Endometrial microvascular endothelial cells (primary cell): Measurements from ENCODE around the gene SZT2. TPM values are rescaled to one million over a fixed set of nuclear protein-coding genes. Genes with fewer than 3 reads are reported as not detected.
"Not testable (repeated sequence)": the region's sequence is repeated elsewhere in the genome, so short reads cannot be mapped to it uniquely, and the experiment has no call there.

ENCODE experiments used
- in situ Hi-C: cut with HindIII; loops from 2 replicates; pipeline ENCODE4 v1.10.0; 2017; ENCODE audit warnings: low sequenced_read_pairs, low pct_unique_long_range_greater_than_20kb; ENCODE audit errors: inconsistent ontology term
- total RNA-seq: library from RNA; depleted of rRNA; stranded (reverse); fragments of >200 nt; gene quantifications from one replicate; pipeline ENCODE4 v1.2.3, GENCODE V29; 2015; ENCODE audit errors: inconsistent ontology term

Gene SZT2
- total RNA-seq, 1 donor from 2014 or later = 10.9 TPM

DNA sequence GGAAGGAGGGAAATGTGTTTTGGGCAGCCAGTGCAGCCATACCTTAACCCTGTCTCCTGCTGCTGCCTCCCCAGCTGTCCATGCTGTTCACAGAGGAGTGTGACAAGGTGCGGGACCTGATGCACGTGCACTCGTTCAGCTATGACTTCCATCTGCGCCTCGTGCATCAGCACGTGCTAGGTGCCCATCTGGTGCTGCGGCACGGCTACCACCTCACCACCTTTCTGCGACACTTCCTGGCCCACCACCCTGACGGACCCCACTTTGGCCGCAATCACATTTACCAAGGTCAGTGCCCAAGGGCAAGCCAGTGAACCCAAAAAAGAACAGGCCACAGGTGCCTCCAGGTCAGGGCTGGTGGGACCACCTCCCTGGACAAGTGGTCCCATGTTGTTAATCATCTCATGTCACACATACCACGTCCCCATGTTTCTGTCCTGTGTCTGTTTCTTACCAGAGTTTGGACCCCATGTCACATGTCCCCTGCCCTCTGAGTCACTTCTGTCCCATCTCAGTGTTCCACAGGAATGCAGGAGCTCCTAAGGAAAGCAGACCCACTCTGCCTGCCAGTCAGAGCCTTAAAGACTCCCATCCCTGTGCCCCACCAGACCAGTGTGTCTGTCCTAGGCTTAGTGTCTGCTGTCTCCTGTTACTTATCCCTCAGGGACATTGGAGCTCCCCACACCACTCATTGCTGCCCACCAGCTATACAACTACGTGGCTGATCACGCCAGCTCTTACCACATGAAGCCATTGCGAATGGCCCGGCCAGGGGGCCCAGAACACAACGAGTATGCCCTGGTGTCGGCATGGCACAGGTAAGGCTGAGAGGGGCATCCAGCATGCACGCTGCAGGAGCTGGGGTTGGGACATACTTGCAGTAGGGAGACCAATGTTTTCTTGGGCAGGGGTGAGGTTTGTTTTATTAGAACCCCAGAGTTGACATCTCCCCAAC, 57.5 kb downstream of the SZT2 start:
- in situ Hi-C loops = no loop called here

DNA sequence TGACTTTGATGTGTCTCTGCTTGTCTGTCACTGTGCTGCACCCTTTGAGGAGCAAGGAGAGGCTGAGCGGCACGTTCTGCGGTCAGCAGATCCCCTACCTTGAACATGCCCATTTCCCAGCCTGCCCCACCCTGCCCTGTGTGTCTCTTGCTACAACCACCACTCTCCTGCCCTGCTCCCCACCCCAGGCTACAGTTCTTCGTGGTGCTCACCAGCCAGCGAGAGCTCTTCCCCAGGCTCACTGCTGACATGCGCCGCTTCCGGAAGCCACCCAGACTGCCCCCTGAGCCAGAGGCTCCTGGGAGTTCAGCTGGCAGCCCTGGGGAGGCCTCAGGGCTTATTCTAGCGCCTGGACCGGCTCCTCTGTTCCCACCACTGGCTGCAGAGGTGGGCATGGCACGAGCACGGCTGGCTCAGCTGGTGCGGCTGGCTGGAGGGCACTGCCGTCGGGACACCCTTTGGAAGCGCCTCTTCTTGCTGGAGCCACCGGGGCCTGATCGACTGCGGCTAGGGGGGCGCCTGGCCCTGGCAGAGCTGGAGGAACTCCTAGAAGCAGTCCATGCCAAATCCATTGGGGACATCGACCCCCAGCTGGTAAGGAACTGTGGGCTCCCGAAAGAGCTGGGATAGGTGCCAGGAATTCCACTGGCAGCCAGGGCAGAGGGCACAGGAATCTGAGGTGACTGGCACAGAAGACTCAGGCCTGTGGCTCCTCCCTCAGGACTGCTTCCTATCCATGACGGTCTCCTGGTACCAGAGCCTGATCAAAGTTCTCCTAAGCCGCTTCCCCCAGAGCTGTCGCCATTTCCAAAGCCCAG, 58.4 kb downstream of the SZT2 start:
- in situ Hi-C loops = no loop called here

DNA sequence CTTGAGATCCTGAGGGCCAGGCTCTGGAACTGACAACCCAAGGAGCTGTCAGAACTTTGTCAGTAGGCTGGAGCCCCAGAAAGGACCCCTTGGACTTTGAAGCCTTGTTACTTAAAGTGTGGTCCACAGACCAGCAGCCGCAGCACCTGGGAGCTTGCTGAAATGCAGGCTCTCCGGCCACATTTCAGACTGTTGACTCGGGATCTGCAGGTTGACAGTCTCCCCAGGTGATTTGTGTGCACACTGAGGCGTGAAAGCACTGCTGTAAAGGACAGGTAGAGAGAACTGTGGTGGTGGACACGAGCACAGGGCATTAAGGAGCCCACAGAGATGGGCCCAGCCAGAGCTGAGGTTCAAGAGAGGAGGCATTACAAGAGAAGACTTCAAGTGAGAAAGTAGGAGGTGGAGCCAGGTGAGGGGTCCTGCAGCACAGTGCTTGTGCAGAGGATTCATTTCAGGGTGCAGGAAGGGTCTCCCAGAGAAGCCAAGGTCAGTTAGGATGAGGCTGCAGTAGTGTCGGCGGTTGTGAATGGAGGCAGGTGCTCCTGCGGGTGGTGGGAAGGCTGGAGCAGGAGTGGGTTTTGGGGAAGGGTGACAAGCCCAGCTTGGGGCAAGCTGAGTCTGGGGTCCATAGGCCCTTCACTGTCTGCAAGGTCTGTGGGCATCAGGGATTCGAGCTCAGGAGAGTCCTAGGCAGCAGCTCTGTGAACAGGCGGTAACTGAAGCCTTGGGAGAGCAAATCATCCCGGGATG, 59.4 kb downstream of the SZT2 start:
- in situ Hi-C loops = no loop called here

DNA sequence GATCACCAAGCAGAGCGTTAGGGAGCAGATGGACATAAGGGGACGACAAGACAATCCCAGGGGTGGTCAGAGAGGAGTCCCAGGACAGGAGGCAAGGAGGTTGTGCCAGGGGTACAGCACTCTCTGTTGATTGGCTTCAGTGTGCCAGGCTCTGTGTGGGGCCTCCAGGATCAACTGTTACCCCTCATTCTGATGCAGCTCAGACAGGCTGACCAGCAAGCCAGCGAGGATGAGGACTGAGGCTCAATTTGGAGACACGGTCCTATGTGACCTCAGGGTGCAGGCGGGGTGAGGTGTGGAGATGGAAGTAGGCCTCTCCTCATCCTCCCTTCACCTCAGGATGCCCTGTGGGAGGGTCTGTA, 60.0 kb downstream of the SZT2 start:
- in situ Hi-C loops = no loop called here

DNA sequence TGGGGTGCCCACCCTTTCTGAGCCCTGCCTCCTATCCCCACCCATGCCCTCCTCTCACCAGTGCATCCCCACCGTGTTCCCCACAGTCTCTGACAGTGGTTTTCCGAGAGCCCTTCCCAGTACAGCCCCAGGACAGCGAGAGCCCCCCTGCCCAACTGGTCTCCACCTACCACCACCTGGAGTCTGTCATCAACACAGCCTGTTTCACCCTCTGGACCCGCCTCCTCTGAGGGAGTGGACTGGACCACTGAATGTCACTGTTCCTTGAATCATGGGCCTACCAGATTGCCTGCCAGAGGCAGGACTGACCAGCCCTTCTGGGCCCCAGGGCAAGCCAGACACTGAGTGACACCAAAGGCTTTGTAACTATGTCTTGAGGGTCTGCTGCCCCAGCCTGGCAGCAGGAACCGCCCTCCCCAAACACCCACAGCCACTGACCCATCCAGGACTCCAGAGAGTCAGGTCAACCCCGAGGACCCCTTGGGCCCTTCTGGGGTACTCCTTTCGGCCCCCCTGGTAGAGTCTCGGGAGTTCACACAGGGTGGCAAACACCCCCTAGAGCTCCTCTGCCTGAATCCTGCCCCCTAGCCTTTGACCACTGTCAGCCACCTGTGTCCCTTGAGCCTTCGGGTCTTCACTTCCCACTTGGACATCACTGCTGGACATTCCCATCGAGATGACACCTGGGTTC, 60.7 kb downstream of the SZT2 start:
- in situ Hi-C loops = no loop called here

DNA sequence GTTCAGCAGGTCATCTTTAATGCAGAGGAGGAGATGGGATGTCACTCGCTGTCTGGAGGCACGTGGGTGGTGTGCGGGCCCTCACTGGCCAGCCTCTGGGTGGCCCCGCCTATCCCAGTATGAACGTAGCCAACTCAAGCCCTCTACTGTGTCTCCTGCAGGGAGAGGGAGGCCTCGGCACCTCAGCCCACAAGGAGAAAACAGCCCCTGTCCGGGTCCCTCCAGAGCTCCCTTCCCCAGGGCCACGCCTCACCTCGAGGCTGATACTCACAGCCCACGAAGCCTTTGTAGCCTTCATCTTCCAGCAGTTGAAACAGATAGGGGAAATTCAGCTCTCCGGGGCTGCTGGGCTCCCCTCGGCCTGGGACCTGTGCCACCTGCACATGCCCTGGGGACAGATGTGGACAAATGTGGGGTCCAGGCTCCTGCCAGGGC, 61.5 kb downstream of the SZT2 start:
- in situ Hi-C loops = no loop called here

DNA sequence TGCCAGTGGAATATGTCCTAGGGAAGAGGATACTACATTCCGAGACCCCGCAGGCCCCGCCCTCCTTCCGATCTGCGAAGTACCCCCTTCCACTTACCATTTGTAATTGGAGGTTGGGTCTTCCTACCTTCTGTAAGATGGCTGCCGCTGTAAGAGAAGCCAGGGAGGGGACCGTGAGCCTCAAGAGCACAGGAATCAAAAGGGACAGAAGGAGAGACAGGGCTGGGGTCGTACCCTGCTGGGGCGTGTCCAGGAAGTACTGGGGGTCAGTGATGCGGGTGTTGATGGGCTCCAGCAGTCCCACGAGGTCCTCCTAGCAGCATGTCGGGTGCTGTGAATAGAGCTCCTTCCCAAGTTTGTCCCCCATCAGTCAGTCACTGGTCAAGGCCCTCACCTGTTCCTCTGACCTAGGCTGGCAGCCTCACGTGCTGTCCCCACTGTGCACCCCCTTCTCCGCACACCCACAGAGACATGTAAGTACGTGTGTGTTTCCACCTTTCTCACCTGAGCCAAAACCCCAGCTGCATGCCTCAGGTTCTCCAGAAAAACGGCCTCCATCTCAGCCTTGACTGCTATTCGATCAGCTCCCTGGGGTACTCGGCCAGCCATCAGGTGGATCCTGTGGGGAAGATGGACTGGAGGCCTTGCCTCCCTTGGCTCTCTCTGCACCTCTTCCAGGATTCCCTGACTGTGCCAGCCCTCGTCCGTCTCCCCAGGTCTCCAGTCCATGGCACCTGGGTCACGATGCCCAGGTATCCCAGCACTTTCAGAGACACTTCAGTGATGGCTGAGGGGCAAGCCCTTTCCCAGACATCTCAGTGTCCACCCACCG, 62.2 kb downstream of the SZT2 start:
- in situ Hi-C loops = no loop called here

DNA sequence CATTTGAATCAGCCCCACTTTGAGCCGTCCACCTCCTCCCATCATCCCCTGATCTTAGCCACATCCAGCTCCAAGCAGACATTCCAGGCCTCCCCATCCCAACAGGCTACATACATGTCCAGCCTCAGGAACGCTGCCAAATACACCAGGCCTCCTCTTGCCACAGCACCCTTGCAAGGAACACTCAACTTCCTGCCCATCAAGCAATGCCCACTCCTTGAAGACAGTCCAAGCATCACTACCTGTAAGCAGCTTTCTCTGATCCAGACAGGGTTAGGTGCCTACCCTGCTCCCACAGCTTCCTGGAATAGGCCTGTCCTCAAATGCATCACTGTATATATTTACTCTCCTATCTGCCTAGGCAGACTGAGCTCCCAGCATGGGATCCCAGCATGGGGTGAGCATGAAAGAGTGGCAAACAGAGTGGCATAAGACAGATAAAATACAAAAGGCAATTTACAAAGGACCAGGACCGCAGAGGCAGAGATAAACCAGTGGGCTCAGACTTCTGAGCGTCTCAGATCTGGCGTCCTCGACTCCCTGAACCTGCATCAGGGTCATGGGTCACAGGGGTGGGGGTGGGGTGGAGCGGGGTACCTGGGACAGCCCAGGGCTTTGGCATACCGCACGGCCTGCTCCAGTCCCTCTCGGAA, 63.2 kb downstream of the SZT2 start:
- in situ Hi-C loops = no loop called here

DNA sequence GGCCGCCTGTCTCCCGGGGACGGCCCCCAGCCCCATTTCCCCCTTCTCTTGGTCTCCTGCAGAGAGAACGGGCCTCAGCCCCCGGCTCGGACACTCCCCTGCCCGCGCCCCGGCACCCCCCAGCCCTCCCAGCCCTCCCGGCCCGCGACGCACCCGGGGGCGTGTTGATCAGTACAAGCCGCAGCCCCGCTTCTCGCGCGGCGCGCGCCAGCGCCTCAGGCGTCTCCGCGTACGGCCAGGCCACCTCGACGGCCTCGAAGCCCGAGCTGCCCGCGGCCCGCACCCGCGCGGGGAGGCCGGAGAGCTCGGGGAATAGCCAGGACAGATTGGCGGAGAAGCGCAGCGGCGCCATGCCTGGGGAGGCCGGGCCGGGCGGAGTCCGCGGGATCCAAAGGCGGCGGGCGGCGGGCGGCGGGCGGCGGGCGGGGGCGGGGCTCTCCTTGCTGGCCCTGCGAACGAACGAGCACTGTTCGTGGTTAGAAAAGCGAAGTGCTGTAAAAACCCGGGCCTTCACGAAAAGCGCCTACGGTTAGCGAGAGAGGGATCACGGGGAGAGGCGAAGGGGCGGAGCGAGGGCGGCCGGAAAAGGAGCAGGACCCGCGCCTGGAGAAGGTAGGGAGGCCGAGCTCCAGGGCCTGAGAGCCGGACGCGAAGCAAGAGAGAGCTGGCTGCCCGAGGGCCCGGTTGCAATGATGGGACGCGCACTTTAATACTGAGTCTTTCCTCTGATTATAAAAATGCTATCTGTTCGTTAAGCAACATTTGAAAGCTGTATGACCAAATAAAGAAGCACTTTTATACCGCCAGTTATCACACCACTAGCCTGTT, 64.0 kb downstream of the SZT2 start, which contains the start of gene HYI:
TSS of gene HYI (minus strand) at position 490 of the 828 bp plus-strand sequence. CDS start at position 352, 138 bp downstream.
- in situ Hi-C loops = no loop called here

DNA sequence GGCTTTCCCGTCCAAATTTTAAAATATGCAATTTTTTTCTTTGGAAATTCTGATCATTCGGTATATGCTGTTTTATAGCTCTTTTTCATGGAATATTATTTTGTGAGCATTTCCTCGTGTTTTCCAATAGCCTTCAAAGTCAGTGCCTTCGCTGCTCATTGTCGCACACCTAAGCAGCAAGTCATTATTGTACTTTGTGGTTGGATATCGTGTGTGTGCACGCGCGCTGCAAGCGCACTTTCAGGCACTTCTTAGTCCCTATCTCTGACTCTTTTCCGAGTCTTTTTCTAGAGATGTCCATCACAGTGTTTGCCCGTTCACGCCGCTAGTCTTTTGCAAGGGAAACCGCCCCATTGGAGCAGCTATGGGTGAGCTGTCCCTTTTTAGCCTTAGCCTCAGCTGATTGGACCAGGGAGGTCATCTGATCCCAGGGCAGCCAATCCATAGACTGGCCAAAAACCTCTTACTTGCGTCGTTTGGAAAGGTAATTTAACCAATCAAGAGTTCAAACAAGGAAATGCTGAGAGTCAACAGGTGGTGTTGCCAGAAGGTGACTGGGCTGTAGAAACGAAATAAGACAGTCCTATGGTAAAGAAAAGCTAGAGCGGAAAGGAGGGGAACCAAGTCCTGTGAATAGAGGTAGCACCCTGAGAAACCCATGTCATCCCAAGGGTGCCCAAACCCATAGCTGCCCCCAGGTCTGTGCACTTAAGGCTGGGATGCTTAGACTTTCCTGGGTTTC, 64.7 kb downstream of the SZT2 start:
- in situ Hi-C loops = no loop called here

DNA sequence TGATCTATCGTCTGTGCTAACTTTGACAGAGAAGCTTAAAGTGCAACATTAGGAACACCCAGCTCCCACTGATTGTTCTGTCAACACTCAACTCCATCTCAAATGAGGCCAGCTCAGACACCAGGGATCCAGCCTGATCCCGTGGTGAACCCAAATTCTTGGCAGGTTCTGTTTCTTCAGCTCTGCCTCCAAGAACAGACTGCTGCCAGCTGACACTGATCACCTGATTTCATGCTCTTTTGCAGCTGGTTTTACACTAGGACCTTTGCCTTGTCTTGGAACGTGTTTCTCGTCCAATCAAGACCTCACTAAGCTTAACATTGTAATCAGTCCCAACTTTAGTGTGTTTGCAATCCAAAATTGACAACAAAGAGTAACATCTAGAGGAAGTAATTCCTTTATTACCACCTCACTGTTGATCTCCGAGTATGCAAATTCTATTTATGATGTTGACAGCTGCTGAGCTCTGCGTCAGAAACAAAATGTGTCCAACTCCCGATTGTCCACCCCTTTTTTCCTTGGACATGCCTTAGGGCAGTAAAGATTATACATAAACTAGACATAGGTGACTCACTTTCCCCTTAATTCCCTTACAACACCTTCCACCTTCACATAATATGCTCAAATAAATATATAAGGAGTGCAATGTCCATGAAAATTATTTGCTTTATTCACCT, 65.7 kb downstream of the SZT2 start:
- in situ Hi-C loops = no loop called here

DNA sequence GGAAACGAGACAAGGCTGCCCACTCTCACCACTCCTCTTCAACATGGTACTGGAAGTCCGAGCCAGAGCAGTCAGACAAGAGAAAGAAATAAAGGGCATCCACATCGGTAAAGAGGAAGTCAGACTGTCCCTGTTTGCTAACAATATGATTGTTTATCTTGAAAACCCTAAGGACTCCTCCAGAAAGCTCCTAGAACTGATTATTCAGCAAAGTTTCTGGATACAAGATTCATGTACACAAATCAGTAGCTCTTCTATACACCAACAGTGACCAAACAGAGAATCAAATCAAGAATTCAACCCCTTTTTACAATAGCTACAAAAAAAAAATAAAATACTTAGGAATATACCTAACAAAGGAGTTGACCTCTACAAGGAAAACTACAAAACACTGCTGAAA, 68.7 kb downstream of the SZT2 start:
- in situ Hi-C loops = not testable (repeated sequence)

DNA sequence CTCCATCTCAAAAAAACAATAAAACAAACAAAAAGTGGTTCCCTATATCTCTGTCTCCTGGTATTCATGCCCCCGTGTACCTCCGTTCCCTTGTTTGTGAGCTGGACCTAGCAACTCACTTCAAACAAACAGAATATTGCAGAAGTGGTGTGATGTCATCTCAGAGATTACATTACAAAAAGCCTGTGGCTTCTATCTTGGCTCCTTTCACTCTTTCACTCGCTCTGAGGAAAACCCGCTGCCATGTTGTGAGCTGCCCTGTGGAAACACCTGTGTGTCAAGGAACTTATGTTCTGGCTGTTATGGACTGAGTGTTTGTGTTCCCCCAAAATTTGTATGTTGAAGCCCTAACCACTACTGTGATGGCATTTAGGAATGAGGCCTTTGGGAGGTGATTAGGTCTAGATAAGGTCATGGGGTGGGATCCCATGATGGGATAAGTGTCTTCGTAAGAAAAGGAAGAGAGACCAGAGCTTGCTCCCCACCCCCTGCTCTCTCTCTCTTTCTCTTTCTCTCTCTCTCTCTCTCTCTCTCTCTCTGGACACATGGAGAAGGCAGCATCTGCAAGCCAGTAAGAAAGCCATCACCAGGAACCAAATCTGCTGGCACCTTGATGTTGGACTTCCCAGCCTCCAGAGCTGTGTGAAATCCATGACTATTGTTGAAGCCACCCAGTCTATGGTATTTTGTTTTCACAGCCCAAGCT, 71.4 kb downstream of the SZT2 start:
- in situ Hi-C loops = no loop called here

DNA sequence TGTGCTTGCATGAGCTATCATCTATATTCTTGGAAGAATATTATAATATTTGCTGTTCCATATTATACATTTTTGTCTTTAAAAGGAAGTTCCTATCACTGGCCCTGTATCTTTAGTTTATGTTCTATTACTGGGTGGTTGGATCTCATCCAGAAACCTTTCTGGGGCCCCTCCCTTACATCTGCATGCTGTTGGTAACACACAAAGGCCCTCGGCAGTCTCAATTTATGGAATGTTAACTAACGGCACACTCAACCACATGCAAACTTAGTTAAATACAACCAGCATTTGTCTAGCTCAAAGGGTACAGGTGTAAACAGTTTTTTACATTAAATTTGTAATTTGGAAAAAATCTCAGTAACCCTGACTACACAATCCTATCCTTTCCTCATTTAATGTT, 73.8 kb downstream of the SZT2 start:
- in situ Hi-C loops = no loop called here
